KMS-11 (cell line): ENCODE measurements around the gene CEACAM19.

Experiments used
- H2AFZ ChIP-seq: fragments of 200-600 bp; sonication (generic); 2 replicates; pipeline ENCODE4 v1.6.1; 2016; ENCODE audit warnings: antibody characterized with exemption, mixed run types, low read depth
- H3K27ac ChIP-seq: fragments of 200-600 bp; sonication (generic); 2 replicates; pipeline ENCODE4 v1.6.1; 2016; ENCODE audit warnings: mild to moderate bottlenecking, mixed run types
- H3K27me3 ChIP-seq: fragments of 200-600 bp; sonication (generic); 2 replicates; pipeline ENCODE4 v1.6.1; 2017; ENCODE audit warnings: mild to moderate bottlenecking, low read depth, mixed run types, moderate library complexity; ENCODE audit not compliant: insufficient read depth
- H3K36me3 ChIP-seq: fragments of 200-600 bp; sonication (generic); 2 replicates; pipeline ENCODE4 v1.6.1; 2017; ENCODE audit warnings: mild to moderate bottlenecking, mixed run types; ENCODE audit not compliant: insufficient read depth
- H3K4me1 ChIP-seq: fragments of 200-600 bp; sonication (generic); 2 replicates; pipeline ENCODE4 v1.6.1; 2016; ENCODE audit warnings: mild to moderate bottlenecking, low read depth, mixed run types; ENCODE audit not compliant: poor library complexity, severe bottlenecking
- H3K4me2 ChIP-seq: fragments of 200-600 bp; sonication (generic); 2 replicates; pipeline ENCODE4 v1.7.0; 2016; ENCODE audit warnings: mild to moderate bottlenecking, mixed run types
- H3K4me3 ChIP-seq: fragments of 200-600 bp; sonication (generic); IDR thresholded peaks from 2 replicates; pipeline ENCODE4 v1.6.1; 2017; ENCODE audit warnings: low read depth, low read length, mixed read lengths; ENCODE audit not compliant: insufficient read depth
- H3K79me2 ChIP-seq: fragments of 200-600 bp; sonication (generic); 2 replicates; pipeline ENCODE4 v1.6.1; 2016; ENCODE audit warnings: low read depth, mixed run types; ENCODE audit not compliant: insufficient read depth
- H3K9ac ChIP-seq: fragments of 200-600 bp; sonication (generic); 2 replicates; pipeline ENCODE4 v1.6.1; 2016; ENCODE audit warnings: mild to moderate bottlenecking, mixed run types
- H4K20me1 ChIP-seq: fragments of 200-600 bp; sonication (generic); 2 replicates; pipeline ENCODE4 v1.6.1; 2016; ENCODE audit warnings: mild to moderate bottlenecking, mixed run types; ENCODE audit not compliant: insufficient read depth
- CTCF ChIP-seq: fragments of 200-600 bp; sonication (generic); conservative IDR thresholded peaks from 2 replicates; pipeline ENCODE4 v1.6.1; 2017; ENCODE audit warnings: low read depth, mild to moderate bottlenecking, antibody characterized with exemption, low read length, moderate library complexity, mixed read lengths

Gene CEACAM19

GRCh38 chr19:44690131-44690440 lies 18.8 kb downstream of the CEACAM19 start:
- no peak for TF ChIP-seq CTCF
- H3K27me3 ChIP-seq: no peaks in the 10 kb centered on the region
- no peak overlapping the region for H3K4me3 ChIP-seq

GRCh38 chr19:44692379-44692721 lies 21.1 kb downstream of the CEACAM19 start:
- Histone ChIP-seq H3K4me2 (peak overlapping the region; percentile 91), H3K4me3 (no peak overlapping the region), H2AFZ (peak overlapping the region; percentile 31)

More at GRCh38 chr19:44690131-44690440, 18.8 kb downstream of the CEACAM19 start:
- peaks cover 65% of the 10 kb centered on the region for H3K4me1 ChIP-seq
- no peaks in the 10 kb centered on the region for H3K79me2 ChIP-seq
- H4K20me1 ChIP-seq: no peaks in the 10 kb centered on the region
- H2AFZ ChIP-seq: no peak overlapping the region
- no peak overlapping the region for H3K9ac ChIP-seq
- H3K4me2 ChIP-seq: peak overlapping the region; percentile 70; the same call in 1 of the 2 replicates
- H3K36me3 ChIP-seq: no peaks in the 10 kb centered on the region
- peak overlapping the region; percentile 50; the same call in 1 of the 2 replicates for H3K27ac ChIP-seq

DNA sequence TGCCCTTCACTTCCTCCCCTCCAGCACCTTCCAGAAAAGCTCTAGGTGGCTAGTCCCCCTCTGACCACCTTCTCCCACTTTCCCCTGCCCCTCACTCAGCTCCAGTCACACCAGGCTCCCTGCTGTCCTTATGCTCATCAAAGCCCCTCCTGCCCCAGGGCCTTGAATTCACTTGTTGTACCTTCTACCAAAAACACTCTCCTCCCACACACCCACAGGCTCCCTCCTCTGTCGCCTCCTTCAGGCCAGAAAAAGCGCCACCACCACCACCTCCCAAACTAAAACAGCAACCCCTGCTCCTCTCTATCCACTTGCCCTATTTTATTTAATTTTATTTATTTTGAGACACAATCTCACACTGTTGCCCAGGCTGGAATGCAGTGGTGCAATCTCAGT lies 22.9 kb downstream of the CEACAM19 start:
- no peaks in the 10 kb centered on the region for H3K36me3 ChIP-seq
- peak; percentile 64 for TF ChIP-seq CTCF
- no peak overlapping the region for H3K27ac ChIP-seq
- no peaks in the 10 kb centered on the region for H3K79me2 ChIP-seq
- no peaks in the 10 kb centered on the region for H3K27me3 ChIP-seq
- H4K20me1 ChIP-seq: no peaks in the 10 kb centered on the region
- H2AFZ ChIP-seq: no peak overlapping the region
- H3K4me1 ChIP-seq: peaks cover 54% of the 10 kb centered on the region
- no peak overlapping the region for H3K9ac ChIP-seq
- no peak overlapping the region for H3K4me3 ChIP-seq
- H3K4me2 ChIP-seq: no peak overlapping the region

More at GRCh38 chr19:44692379-44692721, 21.1 kb downstream of the CEACAM19 start:
- H3K27me3 ChIP-seq: no peaks in the 10 kb centered on the region
- no peaks in the 10 kb centered on the region for H4K20me1 ChIP-seq
- H3K79me2 ChIP-seq: no peaks in the 10 kb centered on the region
- TF ChIP-seq CTCF: no peak
- H3K4me1 ChIP-seq: peaks cover 65% of the 10 kb centered on the region
- peak overlapping the region; percentile 78 for H3K27ac ChIP-seq
- H3K36me3 ChIP-seq: no peaks in the 10 kb centered on the region
- peak overlapping the region; percentile 28; the same call in 1 of the 2 replicates for H3K9ac ChIP-seq

- no peak overlapping the region for H3K9ac ChIP-seq
- no peaks in the 10 kb centered on the region for H3K79me2 ChIP-seq
- H4K20me1 ChIP-seq: no peaks in the 10 kb centered on the region
- H3K27me3 ChIP-seq: no peaks in the 10 kb centered on the region
- H3K36me3 ChIP-seq: no peaks in the 10 kb centered on the region
- no peak overlapping the region for H2AFZ ChIP-seq
- TF ChIP-seq CTCF: no peak
- H3K4me2 ChIP-seq: no peak overlapping the region
- peaks cover 41% of the 10 kb centered on the region for H3K4me1 ChIP-seq
- H3K4me3 ChIP-seq: no peak overlapping the region
- no peak overlapping the region for H3K27ac ChIP-seq
Observed at GRCh38 chr19:44696939-44697669, 25.8 kb downstream of the CEACAM19 start.
